GM18861 (cell line): ENCODE measurements around the gene ABCC6.
"Not testable (repeated sequence)": the region's sequence is repeated elsewhere in the genome, so short reads cannot be mapped to it uniquely, and the experiment has no call there.

ENCODE experiments used
- ATAC-seq: cut with Tn5 transposase; IDR thresholded peaks from one replicate; pipeline ENCODE4 v1.9.1; 2021; ENCODE audit not compliant: unreplicated experiment

ABCC6 gene

DNA sequence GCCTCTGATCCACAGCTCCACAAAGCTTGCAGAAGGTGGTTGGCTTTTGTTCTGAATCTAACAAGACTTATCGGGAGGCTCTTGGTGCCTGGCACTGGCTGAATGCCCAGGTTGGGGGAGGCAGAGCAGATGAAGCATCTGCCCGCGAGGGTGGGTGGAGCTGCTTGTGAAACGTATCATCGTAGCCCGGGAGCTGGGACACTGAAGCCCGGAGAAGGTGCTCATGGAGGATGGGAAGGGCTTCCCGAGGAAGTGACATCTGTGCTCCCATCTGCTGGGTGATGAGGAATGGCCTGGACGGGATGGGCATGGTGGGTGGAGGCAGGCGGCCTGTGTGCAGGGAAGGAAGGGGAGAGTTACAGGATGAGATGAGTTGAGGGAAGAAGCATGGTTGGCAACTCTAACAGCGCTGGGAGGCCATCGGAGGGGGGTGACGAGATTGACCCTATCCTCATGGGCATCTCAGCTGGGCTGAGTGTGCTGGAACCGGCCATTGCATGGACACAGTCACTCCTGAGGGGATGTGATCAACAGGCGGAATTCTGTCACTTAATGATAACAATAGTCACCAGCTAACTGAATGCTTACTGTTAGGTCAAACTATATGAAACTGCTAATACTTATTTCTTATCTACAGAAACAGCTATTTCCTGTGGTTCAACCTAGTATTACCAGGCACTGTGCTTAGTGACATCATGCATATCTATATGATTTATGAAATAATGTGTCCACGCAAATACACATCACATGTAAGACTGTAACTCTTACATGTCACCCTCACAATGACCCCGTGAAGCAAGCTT, 102.7 kb downstream of the ABCC6 start:
- ATAC-seq, result no peak

DNA sequence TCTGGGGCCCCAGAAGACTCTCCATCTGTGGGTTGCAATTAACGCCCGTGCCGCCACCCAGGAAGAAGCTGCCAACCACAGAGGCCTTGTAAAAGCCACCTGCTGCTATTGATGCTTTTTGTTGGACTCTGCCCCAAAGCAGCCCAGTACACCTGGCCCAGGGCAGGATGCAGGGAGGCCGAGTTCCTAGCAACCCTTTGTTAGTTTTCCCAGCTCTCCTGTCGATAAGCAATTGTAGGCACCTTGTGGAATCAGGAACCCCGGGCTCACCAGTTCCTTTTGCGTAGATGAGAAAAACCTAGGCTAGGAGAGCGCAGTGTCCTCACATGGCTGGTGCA, 103.3 kb downstream of the ABCC6 start:
- no peak for ATAC-seq

GRCh38 chr16:16118337-16118736, 105.0 kb downstream of the ABCC6 start:
- ATAC-seq, result no peak

DNA sequence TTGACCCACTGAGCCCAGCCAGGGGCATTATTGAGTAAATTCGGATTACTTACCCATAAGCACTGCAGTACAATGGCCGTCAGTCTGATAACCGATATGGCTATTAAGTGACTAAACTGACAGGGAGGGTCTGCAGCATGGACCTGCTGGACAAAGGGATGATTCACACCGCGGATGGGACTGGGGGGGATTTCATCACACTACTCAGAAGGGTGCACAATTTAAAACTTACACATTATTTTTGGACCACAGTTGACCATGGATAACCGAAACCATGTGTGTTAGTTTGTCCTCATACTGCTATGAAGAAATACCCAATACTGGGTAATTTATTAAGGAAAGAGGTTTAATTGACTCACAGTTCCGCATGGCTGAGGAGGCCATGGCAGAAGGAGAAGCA, 106.5 kb downstream of the ABCC6 start:
- ATAC-seq, result no peak

DNA sequence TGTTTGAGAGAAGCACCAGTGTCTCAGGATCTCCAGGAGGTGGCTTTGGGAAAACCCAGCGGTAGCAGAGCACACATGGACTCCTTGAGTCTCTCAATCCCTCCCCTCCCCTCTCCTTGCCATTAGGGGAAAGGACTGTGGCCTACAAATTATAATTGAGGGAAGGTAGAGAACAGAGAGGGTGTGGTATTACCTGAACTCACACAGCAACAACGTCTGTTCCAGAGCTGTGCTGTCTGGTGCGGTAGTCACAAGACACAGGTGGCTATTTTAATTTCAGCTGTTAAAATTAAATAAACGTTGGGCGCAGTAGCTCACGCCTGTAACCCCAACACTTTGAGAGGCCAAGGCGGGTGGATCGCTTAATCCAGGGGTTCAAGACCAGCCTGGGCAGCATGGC, 110.2 kb downstream of the ABCC6 start:
- ATAC-seq, result no peak

DNA sequence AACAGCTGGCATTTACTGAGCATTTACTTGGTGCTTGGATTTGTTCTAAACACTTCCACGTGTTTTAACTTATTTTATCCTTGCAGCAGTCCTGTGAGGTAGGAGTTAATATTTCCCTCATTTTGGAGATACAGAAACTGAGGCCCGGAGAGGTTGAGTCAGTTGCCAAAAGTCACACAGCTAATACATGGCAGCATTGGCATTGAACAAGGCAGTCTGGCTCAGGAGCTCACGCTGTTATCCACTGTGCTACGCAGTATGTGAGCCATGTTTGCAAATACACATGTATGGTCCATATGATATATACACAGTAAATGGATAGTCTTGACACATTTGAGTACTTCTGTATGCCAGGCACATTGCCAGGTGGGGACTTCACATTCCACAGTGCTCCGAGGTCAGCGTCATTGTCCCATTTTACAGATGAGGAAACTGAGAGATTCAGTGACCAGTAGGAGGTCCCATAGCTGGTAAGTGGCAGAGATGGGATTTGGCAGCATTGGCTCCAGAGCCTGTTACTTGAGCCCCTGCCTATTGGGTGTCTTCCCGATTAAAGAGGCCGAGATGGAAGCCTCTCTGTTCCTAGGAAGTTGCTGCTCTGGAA, 110.7 kb downstream of the ABCC6 start:
- ATAC-seq, result no peak

GRCh38 chr16:16111639-16112038, 111.7 kb downstream of the ABCC6 start:
- no peak for ATAC-seq

- ATAC-seq, result no peak
Measured at GRCh38 chr16:16110111-16110490, 113.2 kb downstream of the ABCC6 start.

GRCh38 chr16:16109453-16110110, 113.7 kb downstream of the ABCC6 start:
- no peak for ATAC-seq

- ATAC-seq, result no peak
Measured at GRCh38 chr16:16108759-16109158, 114.5 kb downstream of the ABCC6 start.

GRCh38 chr16:16107839-16108238, 115.5 kb downstream of the ABCC6 start:
- ATAC-seq, result no peak

DNA sequence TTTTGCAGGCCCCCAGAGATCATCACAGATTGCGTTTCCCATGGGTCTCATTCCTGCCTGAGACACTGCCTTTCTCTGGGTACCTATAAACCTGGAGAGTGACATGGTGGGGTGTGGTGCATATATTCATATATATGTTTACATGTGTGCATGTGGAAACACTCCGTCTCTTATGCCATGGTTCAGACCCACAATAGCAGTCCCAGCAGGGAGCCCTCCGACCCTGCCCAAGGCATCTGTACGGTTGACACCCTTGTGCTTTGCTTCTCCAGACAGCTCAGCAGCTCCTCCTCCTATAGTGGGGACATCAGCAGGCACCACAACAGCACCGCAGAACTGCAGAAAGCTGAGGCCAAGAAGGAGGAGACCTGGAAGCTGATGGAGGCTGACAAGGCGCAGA, 116.8 kb downstream of the ABCC6 start:
- no peak for ATAC-seq

GRCh38 chr16:16105646-16106045, 117.6 kb downstream of the ABCC6 start:
- no peak for ATAC-seq

- ATAC-seq, result not testable (repeated sequence)
Measured at GRCh38 chr16:16104804-16105141, 118.5 kb downstream of the ABCC6 start.

GRCh38 chr16:16104132-16104803, 119.0 kb downstream of the ABCC6 start:
- ATAC-seq, result not testable (repeated sequence)

DNA sequence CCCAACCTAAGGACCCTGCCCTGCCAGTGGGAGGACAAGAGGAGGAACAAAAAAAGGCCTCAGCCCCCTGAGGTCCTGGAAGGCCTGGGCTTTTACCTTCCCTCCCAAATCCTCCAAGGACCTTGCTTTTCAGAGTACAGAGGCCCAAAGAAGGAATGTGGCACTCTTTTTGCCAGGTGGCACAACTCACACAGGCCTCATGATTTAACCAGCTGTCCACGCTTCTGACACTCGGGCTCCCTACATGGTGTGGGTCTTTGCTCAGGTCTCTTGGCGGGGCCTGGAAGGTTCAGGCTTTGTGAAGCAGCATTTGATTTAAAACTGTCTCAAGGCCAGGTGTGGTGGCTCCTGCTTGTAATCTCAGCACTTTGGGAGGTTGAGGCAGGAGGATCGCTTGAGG, 120.6 kb downstream of the ABCC6 start:
- no peak for ATAC-seq

GRCh38 chr16:16101585-16101984, 121.7 kb downstream of the ABCC6 start:
- no peak for ATAC-seq

DNA sequence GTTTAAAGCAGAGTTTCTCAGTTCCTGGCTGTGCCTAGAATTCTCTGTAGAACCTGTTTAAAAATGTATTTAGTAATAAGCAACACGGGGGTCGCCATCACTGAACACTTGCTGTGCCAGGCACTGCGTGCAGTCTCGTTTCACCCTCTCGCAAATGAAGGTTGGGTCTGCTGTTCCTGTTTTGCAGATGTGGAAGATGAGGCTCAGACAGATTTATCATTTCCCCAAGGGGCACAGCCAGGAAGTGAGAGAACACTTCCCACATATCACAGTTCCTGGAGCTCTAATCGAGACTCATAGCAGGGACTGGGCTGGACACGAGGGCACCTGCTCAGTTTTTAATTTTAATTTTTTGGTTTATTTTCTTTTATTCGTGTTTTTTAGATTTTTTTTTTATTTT, 122.7 kb downstream of the ABCC6 start:
- ATAC-seq, result no peak

- ATAC-seq, result no peak
Measured at GRCh38 chr16:16099320-16099719, 124.0 kb downstream of the ABCC6 start.
